GM19395 (cell line): ENCODE results near the gene B4GALT5.

Experiments used
- ATAC-seq: cut with Tn5 transposase; IDR thresholded peaks from one replicate; pipeline ENCODE4 v1.9.1; 2021; ENCODE audit warnings: mild to moderate bottlenecking, moderate library complexity; ENCODE audit not compliant: unreplicated experiment

B4GALT5 gene

DNA sequence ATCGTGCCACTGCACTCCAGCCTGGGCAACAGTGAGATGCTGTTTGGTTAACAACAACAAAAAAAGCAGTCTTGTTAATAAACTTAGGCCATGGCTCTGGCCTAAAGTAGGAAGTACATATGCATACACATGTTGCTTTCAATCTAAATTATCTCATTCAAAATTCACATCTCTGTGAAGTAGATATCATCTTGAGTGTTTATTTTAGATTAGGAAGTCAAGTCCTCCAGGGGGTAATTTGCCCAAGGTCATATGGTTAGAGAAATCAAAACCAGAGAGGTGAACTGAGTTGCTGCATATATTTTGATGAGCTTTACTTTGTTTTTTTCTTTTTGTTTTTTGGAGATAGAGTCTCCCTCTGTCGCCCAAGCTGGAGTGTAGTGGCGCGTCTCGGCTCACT lies 52.8 kb downstream of the B4GALT5 start:
- no peak for ATAC-seq

DNA sequence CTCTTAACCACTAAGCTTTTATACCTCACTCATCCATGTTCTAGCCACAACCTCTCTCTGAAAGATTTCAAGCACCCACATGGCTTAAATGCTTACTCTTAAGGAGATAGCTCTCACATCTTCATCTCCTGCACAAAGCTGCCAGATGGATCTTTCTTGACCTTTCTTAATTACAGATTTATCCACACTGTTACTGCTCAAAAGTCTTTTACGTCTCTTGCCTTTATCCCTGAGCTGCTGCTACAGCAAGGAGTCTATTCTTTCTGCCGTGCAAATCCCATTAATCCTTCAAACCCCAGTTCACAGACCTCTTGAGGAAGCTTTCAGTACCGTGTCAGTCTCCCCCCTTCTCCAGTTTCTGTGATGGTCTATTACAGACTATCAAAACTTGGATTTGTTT lies 54.6 kb downstream of the B4GALT5 start:
- ATAC-seq, result no peak

DNA sequence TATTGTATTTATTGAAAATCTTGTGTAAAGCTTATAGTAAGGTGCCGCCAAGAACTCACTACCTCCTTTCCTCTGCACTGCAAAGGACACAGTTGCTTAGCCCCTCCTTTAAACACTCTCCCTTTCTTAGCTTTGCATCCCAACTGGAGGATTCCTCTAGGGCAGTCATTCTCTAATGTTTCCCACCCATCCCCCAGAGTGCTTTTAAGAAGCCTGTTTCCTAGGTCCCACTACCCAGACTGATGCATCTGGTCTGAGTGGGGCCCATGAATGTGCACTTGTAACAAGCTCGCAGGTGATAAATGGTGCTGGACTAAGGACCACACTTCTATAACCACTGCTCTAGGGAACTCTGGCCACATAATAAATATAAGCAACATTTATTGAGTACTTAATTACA lies 55.2 kb downstream of the B4GALT5 start:
- no peak for ATAC-seq

DNA sequence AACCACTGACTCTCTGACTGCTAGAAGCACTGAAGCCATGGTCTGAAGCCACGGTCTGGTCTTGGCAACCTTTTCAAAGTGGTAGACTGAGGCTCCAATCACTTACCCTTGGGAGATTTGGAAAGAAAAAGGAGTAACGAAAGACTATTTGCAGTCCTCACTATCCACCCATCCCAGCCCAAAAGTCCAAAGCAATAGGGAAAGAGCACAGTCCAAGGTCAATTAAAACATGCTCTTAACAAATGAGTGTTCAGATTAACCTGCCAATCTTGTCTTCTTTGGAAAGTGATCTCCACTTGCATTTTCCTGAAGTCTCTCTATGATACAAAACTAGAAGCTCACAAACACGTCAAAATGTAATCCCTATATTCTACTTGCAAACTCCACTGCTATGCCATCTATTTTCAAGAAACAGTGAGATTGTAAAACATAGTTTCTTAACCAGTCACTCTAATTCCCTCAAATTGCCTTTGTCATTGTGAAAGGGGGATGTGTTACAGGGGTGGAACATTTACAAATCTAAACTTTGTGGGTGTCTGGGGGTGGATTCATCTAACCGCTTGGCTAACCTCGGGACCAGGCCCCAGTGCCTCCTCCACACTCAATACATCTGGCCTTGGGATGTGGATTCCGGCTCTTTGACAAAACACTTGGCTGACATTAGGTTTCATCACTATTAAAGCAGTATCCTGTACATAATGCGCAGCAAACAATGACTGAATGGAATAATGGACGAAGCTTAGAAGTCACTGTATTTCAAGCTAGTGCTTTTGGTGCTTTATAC lies 56.4 kb downstream of the B4GALT5 start:
- ATAC-seq, result no peak

DNA sequence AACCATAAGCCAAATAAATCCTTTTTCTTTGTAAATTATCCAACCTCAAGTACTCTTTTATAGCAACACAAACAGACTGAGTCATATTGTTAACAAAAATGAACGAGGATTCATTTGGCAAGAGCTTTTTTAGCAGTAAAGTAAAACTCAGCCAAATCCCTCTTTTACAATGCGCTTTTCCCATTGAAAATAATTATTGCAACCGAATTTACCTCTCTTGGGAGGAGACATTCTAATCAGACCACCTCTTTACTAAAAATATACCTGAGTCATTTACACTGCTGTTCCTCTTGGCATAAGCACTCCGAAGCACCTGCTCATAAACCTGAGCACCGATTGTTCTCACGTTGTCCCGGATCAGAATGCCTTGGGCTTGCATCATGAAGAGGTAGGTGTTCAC lies 57.4 kb downstream of the B4GALT5 start:
- ATAC-seq, result no peak

DNA sequence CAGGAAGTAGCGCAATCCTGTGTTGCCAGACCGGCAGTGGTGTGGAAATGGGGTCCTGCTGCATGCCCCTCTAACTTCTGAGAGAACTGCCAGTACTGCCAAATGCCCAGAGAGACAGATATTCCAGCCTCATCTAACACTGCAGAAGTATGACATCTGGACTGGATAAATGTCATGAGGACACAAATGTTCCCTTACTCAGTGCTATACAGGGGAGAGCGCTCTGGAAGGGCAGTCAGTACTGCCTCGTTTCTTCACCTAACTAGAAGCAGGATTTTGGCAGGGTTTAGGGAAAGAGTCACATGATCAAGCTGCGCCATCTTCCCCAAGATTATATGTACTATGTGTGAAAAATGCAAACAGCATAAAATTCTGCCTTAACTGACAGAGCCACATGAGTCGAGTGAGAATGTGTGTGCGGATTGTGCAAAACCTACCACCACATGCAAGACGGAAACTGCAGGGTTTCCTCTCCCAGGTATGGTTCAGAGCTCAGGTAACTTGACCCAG lies 59.7 kb downstream of the B4GALT5 start:
- no peak for ATAC-seq

DNA sequence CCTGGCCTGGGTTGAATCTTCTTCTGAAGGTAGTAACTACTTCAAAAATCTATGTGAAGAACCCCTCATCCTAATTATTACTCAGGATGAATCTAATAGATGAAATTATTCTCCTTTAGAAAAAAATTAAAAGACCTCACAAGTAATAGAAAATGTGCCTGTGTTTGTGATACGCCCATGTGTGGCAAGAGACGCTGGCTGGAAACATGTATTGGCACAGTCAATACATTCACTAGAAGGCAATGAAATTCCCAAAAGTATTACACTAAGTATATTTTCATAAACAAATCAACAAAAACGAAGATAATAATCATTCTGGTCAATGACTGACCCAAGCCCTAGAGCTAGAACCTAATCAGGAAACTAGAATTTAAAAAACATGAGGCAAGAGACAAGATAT lies 64.0 kb downstream of the B4GALT5 start:
- no peak for ATAC-seq

DNA sequence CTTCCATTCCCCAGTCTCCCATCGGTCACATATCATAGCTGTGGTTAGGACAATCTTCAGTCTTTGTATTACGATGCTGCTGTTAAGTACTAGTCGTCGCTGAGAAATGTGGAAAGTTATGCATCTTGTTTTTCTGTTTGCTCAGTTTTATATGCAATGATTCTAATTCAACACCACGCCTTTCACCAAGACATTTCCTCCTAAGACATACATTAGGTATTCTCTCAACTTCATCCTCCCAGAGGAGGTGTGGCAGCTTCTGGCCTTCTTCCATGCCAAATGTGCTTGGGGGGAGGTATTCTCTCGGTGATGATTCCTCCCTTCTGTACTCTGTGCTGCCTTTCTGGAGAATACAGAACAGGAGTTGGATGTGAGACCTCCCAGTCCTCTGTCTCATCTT lies 66.1 kb downstream of the B4GALT5 start:
- no peak for ATAC-seq

DNA sequence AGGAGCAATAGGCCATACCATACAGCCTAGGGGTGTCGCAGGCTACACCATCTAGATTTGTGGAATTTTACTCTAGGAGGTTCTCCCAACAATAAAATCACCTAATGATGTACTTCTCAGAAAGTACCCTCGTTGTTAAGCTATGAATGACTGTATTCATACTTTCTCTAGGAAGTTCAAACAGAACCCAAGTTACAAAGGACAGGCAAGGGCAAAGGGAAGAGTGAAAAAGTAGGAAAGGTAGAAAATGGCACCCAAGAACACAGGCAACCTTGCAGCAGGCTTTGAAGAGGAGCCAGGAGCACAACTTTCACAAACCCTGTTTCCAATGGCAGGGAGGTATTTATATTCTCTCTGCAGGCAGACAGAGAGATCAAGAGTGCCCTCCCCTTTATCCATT lies 67.2 kb downstream of the B4GALT5 start:
- ATAC-seq, result no peak

DNA sequence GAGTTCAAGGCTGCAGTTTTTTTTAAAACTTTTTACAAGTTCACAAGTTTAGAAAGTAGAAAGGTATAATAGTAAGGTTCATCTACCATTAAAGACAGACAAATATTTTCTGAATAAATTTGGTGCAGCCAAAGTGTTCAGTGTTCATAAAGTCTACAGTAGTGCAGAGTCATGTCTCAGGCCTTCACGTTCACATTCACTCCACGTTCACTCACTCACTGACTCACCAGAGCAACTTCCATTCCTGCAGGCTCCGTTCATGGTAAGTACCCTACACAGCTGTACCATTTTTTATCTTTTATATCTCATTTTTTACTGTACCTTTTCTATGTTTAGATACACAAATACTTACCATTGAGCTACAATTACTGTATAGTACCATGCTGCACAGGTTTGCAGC lies 67.6 kb downstream of the B4GALT5 start:
- ATAC-seq, result no peak

DNA sequence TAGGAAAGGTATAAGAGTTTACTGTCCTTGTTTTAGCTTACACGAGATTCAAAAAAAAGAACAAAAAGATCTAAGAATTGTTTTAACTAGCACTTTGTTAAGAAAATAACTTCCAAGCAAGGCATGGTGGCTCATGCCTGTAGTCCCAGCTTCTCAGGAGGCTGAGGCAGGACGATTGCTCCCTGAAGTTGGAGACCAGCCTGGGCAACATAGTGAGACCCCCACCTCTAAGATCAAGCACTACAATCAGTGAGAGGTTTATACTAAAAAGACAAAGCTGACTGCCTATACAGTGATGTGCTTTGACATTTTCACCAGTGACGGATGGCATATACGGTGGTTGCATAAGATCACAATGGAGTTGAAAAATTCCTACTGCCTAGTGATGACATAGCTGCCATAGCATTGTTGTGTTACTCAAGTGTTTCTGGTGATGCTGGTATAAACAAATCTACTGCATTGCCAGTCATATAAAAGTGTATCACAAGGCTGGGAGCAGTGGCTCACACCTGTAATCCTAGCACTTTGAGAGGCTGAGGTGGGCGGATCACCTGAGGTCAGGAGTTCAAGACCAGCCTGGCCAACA lies 68.6 kb downstream of the B4GALT5 start:
- ATAC-seq, result no peak

DNA sequence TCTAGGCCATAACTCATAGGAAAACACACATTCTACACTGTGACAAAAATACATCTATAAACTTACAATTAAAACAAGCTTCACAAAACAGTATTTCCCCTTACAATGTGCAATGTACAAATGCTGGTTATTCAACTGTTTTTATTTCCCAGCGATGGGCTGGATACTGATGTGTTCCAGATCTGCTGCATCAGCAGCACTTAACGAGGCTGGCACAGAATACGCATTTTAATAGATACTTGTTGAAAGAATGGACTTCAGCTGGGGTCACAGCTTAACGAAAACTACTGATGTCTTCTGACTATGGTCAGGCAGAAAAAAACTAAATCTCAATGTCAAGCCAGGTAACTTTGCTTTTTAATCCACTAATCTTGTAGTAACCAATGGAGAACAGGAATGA lies 70.9 kb downstream of the B4GALT5 start:
- ATAC-seq, result no peak

DNA sequence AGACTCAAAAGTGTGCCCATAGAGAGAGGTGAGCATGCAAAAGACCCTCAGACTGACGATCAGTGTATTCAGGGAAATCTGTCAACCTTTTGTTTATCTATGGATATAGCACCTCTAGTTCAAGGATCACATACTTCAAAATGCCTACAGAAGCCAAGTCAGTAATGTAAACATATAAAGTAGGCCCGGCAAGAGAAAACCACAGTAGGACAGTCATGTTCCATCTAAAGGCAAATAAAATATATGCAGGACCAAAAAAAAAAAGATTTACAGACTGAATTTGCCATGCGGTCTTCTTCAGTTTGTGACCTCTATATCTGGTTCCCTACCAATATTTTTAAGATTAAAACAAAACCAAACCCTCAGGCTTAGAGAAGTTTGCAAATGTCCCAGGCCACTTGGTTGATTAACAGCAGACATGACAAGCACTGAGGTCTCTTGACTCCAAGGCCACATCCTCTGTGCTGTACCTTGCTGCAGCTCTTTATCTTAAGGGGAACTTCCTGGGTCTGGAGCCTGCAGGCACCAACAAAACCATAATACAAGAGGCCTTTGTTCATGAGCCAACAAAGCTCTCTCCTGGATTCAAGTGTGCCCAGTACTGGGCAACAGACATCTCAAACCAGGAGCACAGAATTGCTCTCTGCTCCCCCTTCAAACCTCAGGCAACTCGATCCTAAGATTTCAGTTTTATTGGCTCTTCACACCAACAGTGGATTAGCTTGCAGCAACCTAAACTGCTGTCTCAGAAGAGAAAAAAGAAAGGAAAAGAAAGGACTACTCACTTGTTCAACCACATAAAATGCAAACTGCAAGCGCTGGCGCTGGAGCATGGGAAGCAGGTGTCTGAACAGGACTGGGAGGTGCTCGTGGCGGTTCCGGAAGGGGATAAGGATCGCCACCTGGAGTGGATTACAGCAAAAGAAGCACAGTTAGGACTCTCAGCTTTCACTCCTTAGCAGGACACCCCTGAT lies 71.7 kb downstream of the B4GALT5 start:
- ATAC-seq, result no peak

DNA sequence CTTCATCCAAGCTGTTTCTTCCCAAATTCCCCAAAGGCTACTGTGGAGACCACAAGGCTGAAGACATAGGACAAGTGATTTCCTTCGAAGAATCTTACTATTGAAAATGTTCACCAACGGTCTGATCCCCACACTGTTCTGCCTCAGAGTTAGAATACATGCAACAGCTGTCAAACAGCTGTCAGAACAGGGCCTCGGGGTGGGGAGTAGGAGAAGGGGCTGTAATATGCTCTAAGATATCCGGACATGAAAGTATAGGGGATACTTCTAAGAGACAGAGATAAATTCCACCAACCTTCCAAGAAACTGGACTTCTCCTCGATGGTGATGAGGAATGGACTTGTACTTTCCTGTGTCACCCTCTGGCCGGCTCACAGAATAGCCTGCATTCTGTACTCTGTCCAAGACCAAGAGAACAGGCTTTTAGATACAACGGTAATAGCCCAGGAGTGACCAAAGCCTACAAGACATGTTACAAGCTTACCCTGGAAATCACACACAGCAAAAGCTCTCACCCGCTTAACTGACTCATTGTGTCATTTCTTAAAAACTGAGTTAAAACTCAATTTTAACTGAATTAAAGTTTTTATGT lies 76.5 kb downstream of the B4GALT5 start:
- no peak for ATAC-seq

DNA sequence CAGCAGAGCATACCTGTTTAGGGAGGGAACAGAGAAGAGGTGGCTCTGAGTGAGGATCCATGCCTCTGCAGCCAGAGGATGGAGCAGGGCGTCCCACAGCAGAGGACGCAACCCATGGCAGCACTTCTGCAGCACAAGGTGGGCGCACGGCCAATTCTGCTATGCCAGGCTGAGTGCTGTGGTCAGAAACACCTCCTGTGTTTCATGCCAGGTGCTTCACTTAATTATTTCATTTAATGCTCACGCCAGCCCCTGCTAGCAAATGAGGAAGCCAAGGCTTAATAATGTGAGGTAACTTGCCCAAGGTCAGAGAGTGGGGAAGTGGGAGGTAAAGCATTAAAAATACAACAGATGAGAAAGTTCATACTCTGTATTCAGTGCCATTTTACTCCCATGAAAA lies 77.2 kb downstream of the B4GALT5 start:
- no peak for ATAC-seq

DNA sequence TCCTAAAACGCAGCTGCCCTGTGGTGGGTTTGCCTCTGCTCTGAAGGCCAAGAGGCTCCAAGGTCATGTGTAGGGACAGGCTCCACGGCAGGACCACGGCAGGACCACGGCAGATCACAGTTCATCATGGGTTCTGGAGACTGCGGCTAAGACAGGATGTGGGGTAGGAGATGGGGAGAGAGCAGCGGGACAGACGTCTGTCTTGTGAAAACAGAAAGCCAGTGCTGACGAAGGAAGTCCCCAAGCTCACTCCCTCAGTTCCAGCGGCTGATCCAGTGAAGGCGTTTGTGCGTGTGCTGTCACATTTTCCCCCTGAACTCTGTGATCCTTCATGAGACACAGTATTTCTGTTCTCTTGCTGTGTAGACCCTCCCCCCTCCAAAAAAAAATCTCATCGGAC lies 77.8 kb downstream of the B4GALT5 start:
- ATAC-seq, result no peak

DNA sequence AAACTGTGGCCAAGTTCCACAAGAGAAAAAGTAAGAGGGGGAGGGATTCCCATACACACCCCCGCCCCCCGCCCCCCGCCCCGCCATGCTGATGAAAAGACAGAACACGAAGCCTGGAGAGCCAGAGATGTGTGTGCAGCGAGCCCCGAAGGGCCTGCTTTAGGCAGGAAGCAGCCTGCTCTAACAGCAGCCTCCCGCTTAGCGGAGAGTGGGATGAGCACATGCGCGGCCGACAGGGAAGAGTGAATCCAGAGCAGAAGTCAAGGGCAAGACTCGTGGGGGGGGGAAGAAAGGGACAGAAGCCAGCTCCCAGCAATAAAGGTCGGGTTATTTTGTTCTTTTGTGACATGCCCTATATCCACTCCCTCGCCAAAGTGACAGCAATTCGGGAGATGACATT lies 78.5 kb downstream of the B4GALT5 start:
- no peak for ATAC-seq

DNA sequence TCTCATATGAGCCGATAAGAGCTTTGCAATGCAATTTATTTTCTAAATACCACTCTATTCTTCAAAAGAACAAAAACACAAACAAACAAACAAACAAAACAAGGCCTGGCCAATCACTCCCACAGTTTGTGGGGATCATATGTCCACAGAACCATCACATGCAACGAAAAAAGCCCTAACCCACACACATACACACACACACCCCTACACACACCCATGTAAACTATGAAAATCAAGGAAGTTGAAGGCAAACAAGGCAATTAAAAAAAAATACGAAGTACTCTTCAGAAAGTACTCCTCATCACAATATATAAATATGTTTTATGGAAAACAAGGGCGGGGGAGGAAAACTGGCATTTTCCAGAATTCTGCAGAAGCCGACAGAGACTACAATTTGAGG lies 79.6 kb downstream of the B4GALT5 start:
- ATAC-seq, result no peak

DNA sequence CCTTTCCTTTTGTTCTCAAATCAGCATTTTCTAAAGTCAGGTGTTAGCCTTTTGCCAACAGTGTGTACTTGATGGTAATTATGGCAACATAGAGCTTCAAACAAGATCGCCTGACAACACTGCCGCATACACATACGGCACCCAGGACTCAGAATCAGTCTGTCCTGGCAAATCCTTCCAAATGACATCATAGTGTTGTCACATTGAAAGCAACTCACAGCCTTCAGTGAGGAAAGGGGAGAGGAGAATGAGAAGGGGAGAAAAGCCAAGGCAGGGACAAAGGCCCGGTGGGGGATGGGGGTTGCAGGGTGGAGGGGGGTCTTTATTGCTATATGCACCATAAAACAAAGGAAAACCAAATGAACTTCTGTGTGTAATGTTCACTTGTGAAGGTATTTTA lies 80.0 kb downstream of the B4GALT5 start:
- no peak for ATAC-seq

DNA sequence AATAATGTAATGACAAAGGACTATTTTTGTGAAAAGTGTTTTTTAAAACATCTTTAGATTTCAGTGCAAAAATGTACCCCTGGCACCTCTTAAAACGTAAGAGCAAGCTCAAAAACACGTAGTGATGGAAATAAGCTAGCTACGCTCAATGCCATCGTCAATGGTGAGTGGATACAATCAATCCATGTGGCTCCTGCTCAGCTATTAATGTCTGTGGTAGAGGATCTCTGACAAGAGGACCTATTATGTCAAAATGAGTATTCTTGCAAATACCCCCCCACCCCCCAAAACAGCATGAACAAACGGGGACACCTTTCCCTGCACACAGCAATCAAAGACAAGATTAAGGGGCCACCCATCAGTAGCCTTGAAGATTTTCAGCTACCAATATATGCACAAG lies 80.7 kb downstream of the B4GALT5 start:
- no peak for ATAC-seq

DNA sequence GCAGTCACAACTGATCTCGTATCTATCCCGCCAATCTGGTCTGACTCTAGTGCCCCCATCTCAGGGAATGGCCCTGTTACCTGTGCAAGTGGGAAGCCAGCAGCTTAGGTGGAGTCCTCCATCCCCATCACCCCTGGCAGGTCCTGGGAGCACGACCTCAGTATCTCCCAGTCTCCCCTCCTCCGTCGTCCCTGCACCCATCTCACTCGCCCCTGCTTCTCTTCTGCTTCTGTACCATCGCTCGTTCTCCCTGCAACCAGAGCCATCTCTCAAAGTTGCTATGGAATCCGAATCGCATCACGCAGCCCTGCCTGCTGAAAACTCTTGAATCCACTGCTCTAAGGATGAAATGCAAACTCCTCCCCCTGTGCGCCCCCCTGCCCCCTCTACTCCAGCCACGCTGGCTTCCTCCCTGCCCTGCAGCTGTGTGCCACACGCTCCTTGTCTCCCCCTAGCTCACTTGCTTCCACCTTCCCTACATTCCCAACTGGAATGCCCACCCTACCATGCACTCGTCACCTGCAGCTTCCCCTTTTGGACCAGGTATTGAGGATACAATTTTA lies 81.7 kb downstream of the B4GALT5 start:
- no peak for ATAC-seq
